ENCODE measurements around the gene CYTH4.
A peak's percentile ranks its signal among the peaks of the same experiment; 100 is the strongest.
"Not testable (repeated sequence)": the region's sequence is repeated elsewhere in the genome, so short reads cannot be mapped to it uniquely, and the experiment has no call there.

Gene CYTH4, protein sequence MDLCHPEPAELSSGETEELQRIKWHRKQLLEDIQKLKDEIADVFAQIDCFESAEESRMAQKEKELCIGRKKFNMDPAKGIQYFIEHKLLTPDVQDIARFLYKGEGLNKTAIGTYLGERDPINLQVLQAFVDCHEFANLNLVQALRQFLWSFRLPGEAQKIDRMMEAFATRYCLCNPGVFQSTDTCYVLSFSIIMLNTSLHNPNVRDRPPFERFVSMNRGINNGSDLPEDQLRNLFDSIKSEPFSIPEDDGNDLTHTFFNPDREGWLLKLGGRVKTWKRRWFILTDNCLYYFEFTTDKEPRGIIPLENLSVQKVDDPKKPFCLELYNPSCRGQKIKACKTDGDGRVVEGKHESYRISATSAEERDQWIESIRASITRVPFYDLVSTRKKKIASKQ

DNA sequence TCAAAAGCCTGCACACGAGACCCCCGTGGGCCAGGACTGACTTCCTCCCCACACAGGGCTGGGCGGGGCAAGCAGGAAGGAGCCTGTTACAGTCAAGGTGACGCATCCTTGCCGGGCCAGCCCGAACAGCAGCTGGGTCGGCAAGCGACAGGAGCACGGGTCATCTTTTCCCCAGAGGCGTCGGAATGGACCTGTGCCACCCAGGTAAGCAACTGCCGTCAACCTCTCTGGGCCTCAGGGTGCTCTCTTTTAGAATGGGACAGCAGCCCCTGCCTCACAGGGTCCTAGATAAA lies at the start of gene CYTH4:
CYTH4 (plus strand) TSS at position 124 of the 293 bp plus-strand sequence; CDS start at position 186, 62 bp downstream.
- DNase-seq = no peak

DNA sequence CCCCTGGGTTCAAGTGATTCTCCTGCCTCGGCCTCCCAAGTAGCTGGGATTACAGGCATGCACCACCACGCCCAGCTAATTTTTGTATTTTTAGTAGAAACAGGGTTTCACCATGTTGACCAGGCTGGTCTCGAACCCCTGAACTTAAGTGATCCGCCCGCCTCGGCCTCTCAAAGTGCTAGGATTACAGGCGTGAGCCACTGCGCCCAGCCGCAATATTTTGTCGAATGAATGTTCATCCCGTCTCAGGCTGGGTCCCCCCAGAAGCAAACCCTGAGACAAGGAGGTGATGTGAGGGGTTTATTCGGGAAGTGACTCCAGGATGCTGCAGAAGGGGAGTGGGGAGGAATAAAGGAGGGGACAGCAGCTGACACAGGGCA lies 48.9 kb upstream of the CYTH4 start:
- DNase-seq = not testable (repeated sequence)

GRCh38 chr22:37233751-37234631 lies 48.3 kb upstream of the CYTH4 start:
- DNase-seq = no peak

GRCh38 chr22:37234736-37235711 lies 47.3 kb upstream of the CYTH4 start:
- no peak for DNase-seq

DNA sequence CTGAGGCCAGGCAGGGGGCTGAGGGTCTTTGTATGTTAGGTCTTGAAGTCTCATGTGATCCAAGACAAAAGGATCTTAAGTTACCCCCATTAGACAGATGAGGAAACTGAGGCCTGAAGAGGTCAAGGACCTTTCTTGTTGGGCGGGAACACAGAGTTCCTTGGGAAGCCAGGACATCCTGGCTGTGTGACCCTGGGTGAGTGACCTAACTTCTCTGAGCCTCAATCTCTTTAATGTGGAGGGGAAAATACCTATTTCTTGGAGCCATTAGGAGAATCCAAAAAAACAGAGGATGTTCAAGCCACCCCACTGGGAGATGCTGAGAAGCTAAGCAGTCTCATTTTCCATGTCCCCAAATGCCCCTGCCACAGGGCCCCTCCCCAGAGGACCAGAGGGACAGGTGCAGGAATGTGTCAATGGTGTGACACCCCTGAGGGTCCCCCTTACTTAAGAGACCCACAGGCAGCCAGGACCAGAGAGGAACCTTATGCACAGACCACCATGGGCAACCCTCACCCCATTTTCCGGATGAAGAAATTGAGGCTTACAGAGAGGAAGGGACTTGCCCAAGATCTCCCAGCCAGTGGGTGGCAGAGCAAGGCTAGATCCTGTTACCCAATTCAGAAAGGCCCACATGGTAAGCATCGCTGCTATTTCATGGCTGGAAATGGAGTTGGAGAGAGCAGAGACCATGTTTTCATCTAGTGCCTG lies 46.3 kb upstream of the CYTH4 start:
- no peak for DNase-seq

DNA sequence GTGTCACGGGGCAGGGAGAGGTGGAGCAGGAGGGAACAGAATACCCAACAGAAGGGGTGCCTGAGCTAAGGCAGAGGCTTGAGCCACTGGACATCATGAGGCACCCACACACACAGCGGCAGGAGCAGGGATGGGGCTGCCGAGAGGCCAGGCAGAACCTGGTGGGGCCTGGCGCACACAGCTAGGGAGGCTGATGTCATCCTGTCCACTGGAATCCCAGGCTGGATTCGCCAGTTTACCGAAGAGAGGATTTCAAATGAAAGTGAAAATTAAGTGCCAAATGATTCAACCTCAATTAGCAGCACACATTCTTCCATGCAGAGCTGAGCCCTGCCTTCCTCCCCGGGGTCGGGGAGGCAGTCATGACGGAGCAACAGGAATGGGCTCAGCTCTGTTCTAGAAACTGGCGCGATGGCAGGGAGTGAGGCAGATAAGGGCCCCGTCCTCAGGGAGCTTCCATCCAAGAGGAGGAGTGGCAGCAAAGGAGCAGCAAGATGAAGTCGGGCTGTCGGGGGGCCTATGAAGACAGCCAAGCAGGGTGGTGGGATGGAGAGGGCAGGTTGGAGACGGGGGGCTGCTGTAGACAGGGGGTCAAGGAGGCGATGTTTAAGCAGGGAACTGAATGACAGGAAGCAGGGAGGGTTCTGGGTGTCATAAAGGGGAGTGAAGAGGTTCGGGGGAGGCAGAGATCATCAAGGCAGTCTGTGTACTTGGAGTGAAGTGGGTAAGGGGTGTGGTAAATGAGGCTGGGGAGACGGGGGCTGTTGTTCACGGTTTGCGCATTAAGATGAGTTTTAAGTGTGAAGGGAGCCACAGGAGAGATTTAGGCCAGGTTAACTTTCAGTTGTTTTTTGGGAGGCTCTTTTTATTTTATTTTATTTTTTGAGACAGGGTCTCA lies 44.7 kb upstream of the CYTH4 start:
- DNase-seq = no peak

DNA sequence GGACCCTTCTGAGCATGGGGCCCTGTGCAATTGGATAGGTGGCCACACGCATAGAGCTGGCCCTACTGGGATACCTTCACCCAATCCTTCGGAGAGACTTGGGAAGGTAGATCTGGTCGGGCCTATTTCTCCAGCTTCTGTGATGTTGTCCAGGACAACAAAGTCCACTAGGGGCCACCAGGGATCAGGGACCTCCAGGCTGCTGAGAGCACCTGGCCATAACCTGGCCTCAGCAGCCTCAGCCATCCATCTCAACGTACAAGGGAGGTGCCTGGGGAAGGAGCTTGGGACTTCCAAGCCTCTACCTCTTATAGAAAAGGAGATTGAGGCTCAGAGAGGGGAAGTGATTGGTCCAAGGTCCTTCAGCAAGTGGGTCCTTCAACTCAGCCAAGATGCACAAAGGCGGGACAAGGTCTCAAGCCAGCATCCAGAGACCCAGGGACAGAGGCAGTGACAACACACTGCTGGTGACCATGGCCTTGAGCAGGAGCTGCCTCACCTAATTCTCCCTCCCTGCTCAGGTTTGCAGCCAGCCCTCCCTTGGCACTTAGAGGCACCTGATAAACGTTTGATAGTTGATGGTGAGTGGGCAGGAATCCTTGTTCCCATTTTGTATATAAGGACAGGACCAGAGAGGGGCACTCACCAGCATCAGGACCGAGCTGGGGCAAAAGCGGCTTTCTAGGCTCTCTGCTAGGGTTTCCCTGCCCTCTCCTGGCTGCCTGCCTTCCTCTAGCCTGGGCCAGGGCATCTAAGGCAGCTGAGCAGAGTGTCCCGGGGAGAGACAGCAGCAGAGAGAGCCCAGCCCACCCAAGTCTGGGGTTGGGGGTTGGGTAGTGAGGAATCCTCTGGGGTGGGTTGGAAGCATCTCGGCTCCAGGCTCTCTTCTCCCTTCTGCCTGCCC lies 42.7 kb upstream of the CYTH4 start:
- DNase-seq = no peak

DNA sequence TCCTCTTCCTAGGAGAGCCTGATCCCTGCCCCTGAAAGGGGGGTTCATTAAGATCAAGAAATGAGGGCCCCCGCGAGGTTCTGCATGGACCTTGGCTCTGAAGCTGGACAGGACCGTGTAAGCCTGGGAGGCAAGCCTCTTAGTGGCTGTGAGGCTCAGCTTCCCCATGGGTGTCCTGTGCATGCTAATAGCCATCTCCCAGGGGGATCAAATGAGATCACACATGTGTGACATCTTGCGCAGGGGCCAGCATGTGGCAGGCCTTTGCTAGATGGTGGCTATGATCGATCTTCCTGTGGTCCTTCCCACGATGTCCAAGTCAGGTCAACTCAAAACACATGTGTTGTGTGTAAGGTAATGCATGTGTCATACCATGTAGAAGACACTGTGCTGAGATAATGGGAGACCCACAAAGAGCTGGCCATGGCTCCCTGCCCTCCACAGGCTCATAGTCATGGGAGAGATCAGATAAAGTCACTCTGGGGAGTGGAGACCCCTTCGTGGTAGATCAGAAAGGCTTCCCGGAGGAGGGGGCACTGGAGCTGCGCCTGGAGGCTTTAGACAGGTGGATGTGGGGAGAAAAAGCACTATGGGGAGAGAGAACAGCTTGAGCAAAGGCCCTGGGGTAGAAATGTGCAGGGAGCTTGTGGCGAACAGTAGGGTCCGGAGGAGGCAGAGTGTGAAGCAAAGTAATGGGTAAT lies 41.9 kb upstream of the CYTH4 start:
- DNase-seq = no peak

- DNase-seq = no peak
Measured at GRCh38 chr22:37240941-37241320, 41.4 kb upstream of the CYTH4 start.

- no peak for DNase-seq
Measured at GRCh38 chr22:37241351-37242142, 40.8 kb upstream of the CYTH4 start.

DNA sequence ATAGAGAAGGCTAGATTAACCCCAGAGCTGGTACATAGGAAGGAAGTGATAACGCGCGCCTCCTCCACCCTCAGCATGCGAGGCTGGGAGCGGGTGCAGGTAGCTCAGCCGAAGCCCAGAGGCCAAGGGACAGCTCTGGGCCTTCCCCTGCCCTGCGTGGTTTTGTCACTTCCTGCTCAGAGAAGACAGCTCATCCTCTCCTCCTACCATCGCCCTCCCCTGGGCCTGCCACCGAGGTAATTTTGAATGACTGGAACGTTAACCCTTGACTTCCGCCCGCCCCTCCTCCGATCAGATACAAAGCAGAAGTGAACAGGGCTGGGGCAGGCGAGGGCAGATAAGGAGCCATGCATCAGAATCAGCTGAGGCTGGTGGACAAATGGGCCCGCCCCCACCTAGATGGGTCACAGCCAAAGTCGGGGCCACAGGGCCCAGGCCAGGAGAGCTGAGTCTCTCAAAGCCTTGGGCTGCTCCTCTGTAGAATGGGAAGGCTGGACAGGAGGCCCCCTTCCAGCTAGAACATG lies 39.9 kb upstream of the CYTH4 start:
- DNase-seq = no peak

GRCh38 chr22:37243402-37244113 lies 38.8 kb upstream of the CYTH4 start:
- no peak for DNase-seq

- DNase-seq = peak; percentile 63
Measured at GRCh38 chr22:37244114-37244921, 38.0 kb upstream of the CYTH4 start, which contains the start of gene RAC2. TSS of gene RAC2 (minus strand) at chr22:37244269. CDS start at chr22:37244148, 121 bp downstream.

DNA sequence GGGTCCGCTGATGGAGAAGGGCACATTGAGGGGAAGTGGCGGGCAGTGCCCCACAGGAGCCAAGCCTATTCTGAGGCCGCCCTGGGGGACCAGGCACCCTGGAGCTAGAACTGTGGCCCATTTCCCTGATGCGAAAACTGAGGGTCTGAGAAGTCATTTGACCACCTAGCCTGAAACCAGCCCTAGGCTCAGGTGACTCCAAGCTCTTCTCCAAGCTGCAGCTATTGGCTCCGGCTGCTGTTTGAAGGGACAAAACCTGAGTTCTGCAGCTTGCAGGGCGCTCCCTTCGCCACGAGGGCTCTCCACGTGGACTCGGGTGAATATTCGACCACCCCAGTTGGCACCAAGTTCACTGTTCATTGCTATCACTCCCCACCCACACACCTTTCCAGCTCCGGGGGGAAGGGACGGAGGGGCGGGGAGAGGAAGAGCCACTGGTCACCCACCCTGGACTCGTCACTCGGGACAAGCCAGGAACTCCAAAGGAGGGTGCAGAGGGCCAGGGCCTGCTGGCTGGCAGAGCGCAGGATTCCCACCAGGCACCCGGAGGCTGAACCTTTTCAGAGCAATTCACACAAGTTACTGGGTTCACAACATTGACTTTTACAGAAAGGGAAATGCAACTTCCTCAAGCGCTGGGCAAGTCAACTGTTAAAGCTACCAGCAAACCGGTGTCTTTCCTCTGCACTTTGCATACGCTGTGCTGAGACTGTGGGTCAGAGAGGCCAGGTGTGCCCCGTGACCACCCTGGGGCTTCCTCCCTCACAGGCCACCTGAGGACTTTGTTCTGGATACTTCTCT lies 37.2 kb upstream of the CYTH4 start:
- DNase-seq = no peak

GRCh38 chr22:37245740-37246139 lies 36.6 kb upstream of the CYTH4 start:
- no peak for DNase-seq

GRCh38 chr22:37248251-37248650 lies 34.1 kb upstream of the CYTH4 start:
- DNase-seq = no peak

All from DMS79 (cell line).